ENCODE measurements around the gene CNTLN.

GRCh38 chr9:17088566-17088965 lies 46.3 kb upstream of the CNTLN start:
- TF ChIP-seq CTCF (conservative IDR thresholded peaks at IDR 0.05 in 1 of 2, IDR thresholded peaks at IDR 0.05 in 1 of 2; ENCODE audit: extremely low read depth in 1 of 2, insufficient read depth in 1 of 2, low read depth in 1 of 2, low read length in 2 of 2) (no peak), EZH2 (IDR thresholded peaks at IDR 0.05; ENCODE audit: borderline replicate concordance, low read length) (no peak)
